GM18870 (cell line): Measurements from ENCODE around the gene CIDEA.

ENCODE experiments used
- ATAC-seq: cut with Tn5 transposase; IDR thresholded peaks from one replicate; pipeline ENCODE4 v1.9.1; 2021; ENCODE audit warnings: moderate library complexity; ENCODE audit not compliant: unreplicated experiment

The CIDEA gene

DNA sequence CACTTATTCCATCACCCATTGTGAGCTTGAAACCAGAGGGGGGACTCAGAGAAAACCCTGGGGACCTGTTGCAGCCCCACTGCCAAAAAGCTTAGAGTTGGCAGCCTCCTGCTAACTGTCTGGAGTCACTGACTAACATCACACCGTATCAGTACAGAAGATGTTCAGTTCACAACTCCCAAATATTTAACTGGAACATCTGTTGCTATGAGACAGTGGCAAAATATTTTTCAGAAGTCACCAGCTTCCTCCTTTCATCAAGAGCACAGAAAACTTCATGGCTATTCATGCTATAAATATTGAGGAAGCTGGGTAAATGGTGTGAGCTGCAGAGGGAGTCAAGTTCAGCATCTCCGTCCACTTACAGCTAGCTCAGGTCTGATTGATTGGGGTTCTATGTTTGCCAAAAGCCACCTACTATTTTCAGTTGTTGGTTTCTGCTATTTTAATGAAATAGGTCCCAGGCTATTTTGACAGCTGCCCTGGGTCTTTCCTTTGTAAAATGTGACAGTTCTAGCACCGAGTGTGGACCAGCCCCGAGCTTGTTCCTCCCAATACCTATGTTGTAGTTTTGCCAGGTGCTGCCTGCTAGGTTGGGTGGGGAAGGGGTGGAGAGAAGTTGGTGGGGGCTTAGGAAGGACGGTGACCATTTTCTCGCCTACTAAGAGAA lies 63.6 kb downstream of the CIDEA start:
- no peak for ATAC-seq

- ATAC-seq, result no peak
Measured at GRCh38 chr18:12318334-12318697, 64.2 kb downstream of the CIDEA start.

- no peak for ATAC-seq
Measured at GRCh38 chr18:12318857-12319256, 64.7 kb downstream of the CIDEA start.

DNA sequence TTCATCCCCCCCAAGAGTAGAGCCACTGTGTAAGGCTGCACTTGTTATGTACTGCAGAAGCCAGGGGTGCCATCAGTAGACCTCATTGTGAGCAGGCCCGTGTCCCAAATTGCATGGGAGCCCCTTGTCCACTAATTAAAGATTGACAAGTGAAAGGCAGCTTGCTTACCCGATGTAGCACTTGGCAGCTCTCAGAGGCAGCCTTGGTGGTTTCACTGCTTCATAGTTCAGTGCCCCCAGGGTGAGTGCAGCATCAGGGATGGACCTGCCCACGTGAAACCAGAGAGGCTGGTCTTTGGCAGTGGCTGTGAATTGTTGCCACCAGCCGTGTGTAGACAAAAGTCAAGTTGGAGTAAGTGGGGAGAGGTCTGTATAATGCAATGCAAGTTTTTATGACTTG lies 67.2 kb downstream of the CIDEA start:
- ATAC-seq, result no peak

GRCh38 chr18:12324991-12325725 lies 71.0 kb downstream of the CIDEA start:
- ATAC-seq, result no peak

- no peak for ATAC-seq
Measured at GRCh38 chr18:12325726-12326245, 71.6 kb downstream of the CIDEA start.

GRCh38 chr18:12326711-12327460 lies 72.7 kb downstream of the CIDEA start:
- ATAC-seq, result no peak
